ENCODE measurements around the gene TMED10. TPM values are rescaled to one million over a fixed set of nuclear protein-coding genes. Genes with fewer than 3 reads are reported as not detected.

The TMED10 gene
- total RNA-seq, 1 experiment from 2014 or later: 709 TPM

- peak in 1 of 2 experiments; percentile 81 for DNase-seq
- ChIA-PET CTCF (interaction anchor here (0.7 to 1.8 kb wide), 3 partner anchors 119 to 253 kb away, joined by 3 to 13 read pairs (median 3); partner anchors contain the start of gene RPS6KL1), POLR2A (ENCODE audit: unreplicated experiment) (interaction anchor here (0.6 to 1.2 kb wide), 10 partner anchors 27 to 278 kb away, joined by 3 to 8 read pairs (median 4); partner anchors contain the start of gene FOS)
- Histone ChIP-seq H3K36me3 (ENCODE audit: low read depth) (peaks cover 22% of the 10 kb centered on the region; the same call in 1 of the 2 replicates), H4K20me1 (ENCODE audit: insufficient read depth) (peaks cover 45% of the 10 kb centered on the region), H3K9me2 (ENCODE audit: insufficient read depth) (no peaks in the 10 kb centered on the region), H2AFZ (peak overlapping the region; percentile 80; the same call in 1 of the 2 replicates), H3K4me2 (peak overlapping the region; percentile 84), H3K27ac (peak overlapping the region; percentile 94), H3K27me3 (ENCODE audit: insufficient read depth, low read depth) (no peaks in the 10 kb centered on the region), H3K79me2 (ENCODE audit: low read depth) (peaks cover 57% of the 10 kb centered on the region), H3F3A (ENCODE audit: insufficient read depth, low read depth) (peaks cover 7% of the 10 kb centered on the region), H3K4me3 (peak overlapping the region; percentile 80), H3K4me1 (replicated peaks; ENCODE audit: insufficient read depth) (peaks cover 26% of the 10 kb centered on the region), H3K9me3 (ENCODE audit: insufficient read depth, low read depth) (no peaks in the 10 kb centered on the region)
- intact Hi-C loops (cut with micrococcal nuclease; ENCODE audit: unreplicated experiment): loop anchor here (1.0 to 5.0 kb wide), 6 partner anchors 25 to 282 kb away; no protein-coding TSS in a partner anchor
- BruUV-seq (replicated peaks): no TSS peak
- no peak for TF ChIP-seq CTCF (conservative IDR thresholded peaks at IDR 0.05)
- TF ChIP-seq EZH2 (IDR thresholded peaks at IDR 0.05; ENCODE audit: low read depth): no peak
Observed at GRCh38 chr14:75175677-75176141, 703 bp downstream of the TMED10 start.

GRCh38 chr14:75174066-75174465 lies 2.3 kb downstream of the TMED10 start:
- intact Hi-C loops (cut with micrococcal nuclease; ENCODE audit: unreplicated experiment): no loop called here
- Histone ChIP-seq H3K4me2 (peak overlapping the region; percentile 84), H3K4me3 (peak overlapping the region; percentile 80; the same call in 1 of the 2 replicates)

GRCh38 chr14:75170772-75171171 lies 5.6 kb downstream of the TMED10 start:
- H3K27ac ChIP-seq: no peak overlapping the region
- ChIA-PET CTCF (no interaction called here), POLR2A (ENCODE audit: unreplicated experiment) (interaction anchor here (0.7 kb wide), 1 partner anchor 36 kb away, joined by 7 read pairs; no protein-coding TSS in a partner anchor)
- H4K20me1 ChIP-seq (ENCODE audit: insufficient read depth): peaks cover 94% of the 10 kb centered on the region
- no peak overlapping the region for H3K4me3 ChIP-seq
- no peaks in the 10 kb centered on the region for H3K9me2 ChIP-seq (ENCODE audit: insufficient read depth)
- no peaks in the 10 kb centered on the region for H3K9me3 ChIP-seq (ENCODE audit: insufficient read depth, low read depth)
- no peak for DNase-seq
- H3F3A ChIP-seq (ENCODE audit: insufficient read depth, low read depth): peaks cover 10% of the 10 kb centered on the region; the same call in 1 of the 2 replicates
- no peak overlapping the region for H2AFZ ChIP-seq
- no TSS peak for BruUV-seq (replicated peaks)
- intact Hi-C loops (cut with micrococcal nuclease; ENCODE audit: unreplicated experiment): no loop called here
- H3K4me2 ChIP-seq: no peak overlapping the region
- TF ChIP-seq CTCF (conservative IDR thresholded peaks at IDR 0.05) (no peak), EZH2 (IDR thresholded peaks at IDR 0.05; ENCODE audit: low read depth) (no peak)
- peaks cover 35% of the 10 kb centered on the region for H3K4me1 ChIP-seq (replicated peaks; ENCODE audit: insufficient read depth)
- H3K36me3 ChIP-seq (ENCODE audit: low read depth): peaks cover 22% of the 10 kb centered on the region; the same call in 1 of the 2 replicates
- H3K79me2 ChIP-seq (ENCODE audit: low read depth): peaks cover 100% of the 10 kb centered on the region
- no peaks in the 10 kb centered on the region for H3K27me3 ChIP-seq (ENCODE audit: insufficient read depth, low read depth)

More at GRCh38 chr14:75174066-75174465, 2.3 kb downstream of the TMED10 start:
- peaks cover 74% of the 10 kb centered on the region for H3K79me2 ChIP-seq (ENCODE audit: low read depth)
- ChIA-PET POLR2A (ENCODE audit: unreplicated experiment) (no interaction called here), CTCF (interaction anchor here (0.7 kb wide), 1 partner anchor 7 kb away, joined by 5 read pairs; no protein-coding TSS in a partner anchor)
- TF ChIP-seq CTCF (conservative IDR thresholded peaks at IDR 0.05) (no peak), EZH2 (IDR thresholded peaks at IDR 0.05; ENCODE audit: low read depth) (no peak)
- H2AFZ ChIP-seq: no peak overlapping the region
- no peaks in the 10 kb centered on the region for H3K9me2 ChIP-seq (ENCODE audit: insufficient read depth)
- peaks cover 61% of the 10 kb centered on the region for H4K20me1 ChIP-seq (ENCODE audit: insufficient read depth)
- H3K27ac ChIP-seq: no peak overlapping the region
- DNase-seq: no peak
- no peaks in the 10 kb centered on the region for H3K27me3 ChIP-seq (ENCODE audit: insufficient read depth, low read depth)
- H3K9me3 ChIP-seq (ENCODE audit: insufficient read depth, low read depth): no peaks in the 10 kb centered on the region
- H3K36me3 ChIP-seq (ENCODE audit: low read depth): peaks cover 22% of the 10 kb centered on the region; the same call in 1 of the 2 replicates
- BruUV-seq (replicated peaks): no TSS peak
- peaks cover 27% of the 10 kb centered on the region for H3K4me1 ChIP-seq (replicated peaks; ENCODE audit: insufficient read depth)
- H3F3A ChIP-seq (ENCODE audit: insufficient read depth, low read depth): peaks cover 7% of the 10 kb centered on the region

Measured in PC-9 (cell line).